HG03175 (cell line): Measurements from ENCODE around the gene SLC26A3.

Experiments used
- ATAC-seq: cut with Tn5 transposase; IDR thresholded peaks from one replicate; pipeline ENCODE4 v1.9.1; 2021; ENCODE audit warnings: mild to moderate bottlenecking, moderate library complexity; ENCODE audit not compliant: unreplicated experiment

SLC26A3 gene

GRCh38 chr7:107816011-107816566 lies 13.1 kb upstream of the SLC26A3 start:
- no peak for ATAC-seq

GRCh38 chr7:107815254-107815882 lies 12.3 kb upstream of the SLC26A3 start:
- no peak for ATAC-seq

GRCh38 chr7:107813524-107813923 lies 10.5 kb upstream of the SLC26A3 start:
- ATAC-seq, result no peak

GRCh38 chr7:107811934-107812333 lies 8.9 kb upstream of the SLC26A3 start:
- no peak for ATAC-seq

GRCh38 chr7:107810626-107811025 lies 7.6 kb upstream of the SLC26A3 start:
- no peak for ATAC-seq

GRCh38 chr7:107809179-107809578 lies 6.2 kb upstream of the SLC26A3 start:
- no peak for ATAC-seq

GRCh38 chr7:107799647-107800264 lies 3.3 kb downstream of the SLC26A3 start:
- no peak for ATAC-seq

- ATAC-seq, result no peak
These were observed 10.7 kb downstream of the SLC26A3 start for GRCh38 chr7:107792364-107792763.

GRCh38 chr7:107789647-107790046 lies 13.4 kb downstream of the SLC26A3 start:
- ATAC-seq, result no peak

GRCh38 chr7:107788662-107789061 lies 14.4 kb downstream of the SLC26A3 start:
- ATAC-seq, result no peak

GRCh38 chr7:107788216-107788615 lies 14.8 kb downstream of the SLC26A3 start:
- ATAC-seq, result no peak

GRCh38 chr7:107785926-107786325 lies 17.1 kb downstream of the SLC26A3 start:
- no peak for ATAC-seq

- ATAC-seq, result no peak
These were observed 17.9 kb downstream of the SLC26A3 start for GRCh38 chr7:107785170-107785569.

- ATAC-seq, result no peak
These were observed 19.4 kb downstream of the SLC26A3 start for GRCh38 chr7:107783648-107784047.

- ATAC-seq, result no peak
These were observed 20.6 kb downstream of the SLC26A3 start for GRCh38 chr7:107782374-107782773.

GRCh38 chr7:107779647-107780099 lies 23.4 kb downstream of the SLC26A3 start:
- no peak for ATAC-seq

- ATAC-seq, result no peak
These were observed 24.7 kb downstream of the SLC26A3 start for GRCh38 chr7:107778283-107778682.

- ATAC-seq, result no peak
These were observed 25.3 kb downstream of the SLC26A3 start for GRCh38 chr7:107777702-107778101.

GRCh38 chr7:107773027-107773426 lies 30.0 kb downstream of the SLC26A3 start:
- no peak for ATAC-seq

- no peak for ATAC-seq
These were observed 34.8 kb downstream of the SLC26A3 start for GRCh38 chr7:107768263-107768662.

- no peak for ATAC-seq
These were observed 35.6 kb downstream of the SLC26A3 start for GRCh38 chr7:107767391-107767790.

GRCh38 chr7:107758667-107759066 lies 44.4 kb downstream of the SLC26A3 start:
- no peak for ATAC-seq
